ENCODE measurements around the gene GDF11. TPM values are rescaled to one million over a fixed set of nuclear protein-coding genes. Genes with fewer than 3 reads are reported as not detected.

GDF11 gene
- total and polyA plus RNA-seq, 2 of the 4 experiments (the other 2 are of a cell fraction): 2.7 to 12.9 TPM

- Histone ChIP-seq H2AK5ac (ENCODE audit: low read depth, low read length) (peak overlapping the region; percentile 73), H2BK120ac (ENCODE audit: low read depth, low read length) (peak overlapping the region; percentile 81), H3K27me3 (ENCODE audit: control insufficient read depth, insufficient read depth, low read length) (no peaks in the 10 kb centered on the region), H2AK9ac (replicated peaks; ENCODE audit: low read depth, low read length, poor library complexity) (peak overlapping the region; percentile 78), H3K4me3 (ENCODE audit: insufficient read depth, low read depth, low read length) (peak overlapping the region; percentile 78), H3K56ac (ENCODE audit: extremely low read depth, insufficient read depth, low read length) (peak overlapping the region; percentile 40; the same call in 1 of the 2 replicates), H3K79me1 (ENCODE audit: low read depth in 1 of 2, low read length in 2 of 2) (peaks cover 17 to 50% of the 10 kb centered on the region in 2 experiments), H3K4ac (ENCODE audit: low read depth, low read length) (peak overlapping the region; percentile 83), H3K18ac (ENCODE audit: low read depth, low read length) (peak overlapping the region; percentile 42), H4K5ac (ENCODE audit: low read depth, low read length) (peak overlapping the region; percentile 99), H3K27ac (ENCODE audit: insufficient read depth, low read length) (peak overlapping the region; percentile 84), H2BK15ac (ENCODE audit: low read depth, low read length) (peak overlapping the region; percentile 38; the same call in 2 of the 3 replicates), H3K9ac (ENCODE audit: low read depth, low read length) (peak overlapping the region; percentile 15; the same call in 1 of the 2 replicates), H2BK20ac (ENCODE audit: low read depth, low read length) (peak overlapping the region; percentile 53), H3K9me3 (ENCODE audit: control insufficient read depth, insufficient read depth, low read length) (no peaks in the 10 kb centered on the region), H3K14ac (replicated peaks; ENCODE audit: low read depth, low read length) (peak overlapping the region; percentile 3; the same call in 1 of the 2 replicates), H2AFZ (replicated peaks; ENCODE audit: low read length, poor library complexity) (peak overlapping the region; percentile 92), H4K20me1 (ENCODE audit: insufficient read depth, low read length) (0 out of 2 replicates have a peak, but pooled peaks cover under 1% of the 10 kb centered on the region), H3K4me2 (ENCODE audit: low read depth, low read length) (peak overlapping the region; percentile 94), H3K36me3 (ENCODE audit: control insufficient read depth, insufficient read depth, low read length) (no peaks in the 10 kb centered on the region), H4K91ac (ENCODE audit: insufficient read depth, low read depth, low read length) (peak overlapping the region; percentile 27), H4K8ac (ENCODE audit: low read depth in 2 of 2, low read length in 2 of 2) (peak overlapping the region; percentile 95 to 98), H3K4me1 (ENCODE audit: control insufficient read depth, insufficient read depth, low read length) (peaks cover 36% of the 10 kb centered on the region), H3K23ac (ENCODE audit: low read depth, low read length) (peak overlapping the region; percentile 21; the same call in 1 of the 2 replicates), H2BK5ac (ENCODE audit: low read depth, low read length, poor library complexity, severe bottlenecking) (peak overlapping the region; percentile 37), H3K9me1 (ENCODE audit: insufficient read depth, low read length) (peaks cover 27% of the 10 kb centered on the region)
- DNase-seq: no peak
- ChIA-PET POLR2A (ENCODE audit: unreplicated experiment) (interaction anchor here (0.6 kb wide), 1 partner anchor 13 kb away, joined by 6 read pairs; no protein-coding TSS in a partner anchor), CTCF (interaction anchor here (0.7 kb wide), 1 partner anchor 1269 kb away, joined by 3 read pairs; no protein-coding TSS in a partner anchor)
- intact Hi-C loops (cut with micrococcal nuclease) (no loop called here), in situ Hi-C loops (cut with MboI; ENCODE audit: low sequenced_read_pairs) (no loop called here), dilution Hi-C loops (cut with HindIII; ENCODE audit: low sequenced_read_pairs, unreplicated experiment) (no loop called here)
- no peak for ATAC-seq (ENCODE audit: low read depth)
- no CpG with 5 or more reads among the region's 7 CpGs for WGBS, 2 experiments (ENCODE audit: extremely low coverage in 2 of 2, insufficient read length in 1 of 2)
- BruUV-seq (replicated peaks): no TSS peak
- TF ChIP-seq NFE2L2 (IDR thresholded peaks at IDR 0.05; ENCODE audit: low read depth, low read length) (no peak), CHD1 (IDR thresholded peaks at IDR 0.05; ENCODE audit: low read depth, low read length) (no peak), CEBPB (IDR thresholded peaks at IDR 0.05; ENCODE audit: low read depth, low read length) (no peak), POLR2A (IDR thresholded peaks at IDR 0.05; ENCODE audit: low read depth, low read length) (no peak), SMC3 (IDR thresholded peaks at IDR 0.05; ENCODE audit: low read depth, low read length) (no peak), MAFK (IDR thresholded peaks at IDR 0.05; ENCODE audit: low read depth, low read length) (no peak)
Measured at GRCh38 chr12:55715169-55715764, 27.7 kb upstream of the GDF11 start.

All from IMR-90 (cell line).